ENCODE measurements around the gene AAGAB.

Gene AAGAB

GRCh38 chr15:67171471-67171870, 83.0 kb downstream of the AAGAB start:
- no peak for DNase-seq (ENCODE audit: low spot score)

- DNase-seq (ENCODE audit: low spot score), result peak; percentile 49
These were observed 84.1 kb downstream of the AAGAB start for GRCh38 chr15:67170143-67170925.

- no peak for DNase-seq (ENCODE audit: low spot score)
These were observed 85.8 kb downstream of the AAGAB start for GRCh38 chr15:67168694-67169093.

GRCh38 chr15:67167091-67167490, 87.4 kb downstream of the AAGAB start:
- DNase-seq (ENCODE audit: low spot score), result peak; percentile 58

- DNase-seq (ENCODE audit: low spot score), result peak; percentile 53
These were observed 88.0 kb downstream of the AAGAB start for GRCh38 chr15:67166280-67167009.

- peak; percentile 60 for DNase-seq (ENCODE audit: low spot score)
These were observed 88.9 kb downstream of the AAGAB start for GRCh38 chr15:67165254-67166253.

GRCh38 chr15:67164811-67165253, 89.6 kb downstream of the AAGAB start:
- peak; percentile 64 for DNase-seq (ENCODE audit: low spot score)

- no peak for DNase-seq (ENCODE audit: low spot score)
These were observed 90.1 kb downstream of the AAGAB start for GRCh38 chr15:67164401-67164791.

GRCh38 chr15:67163180-67163579, 91.3 kb downstream of the AAGAB start:
- no peak for DNase-seq (ENCODE audit: low spot score)

- DNase-seq (ENCODE audit: low spot score), result peak; percentile 41
These were observed 92.6 kb downstream of the AAGAB start for GRCh38 chr15:67161881-67162280.

GRCh38 chr15:67161412-67161811, 93.0 kb downstream of the AAGAB start:
- peak; percentile 40 for DNase-seq (ENCODE audit: low spot score)

GRCh38 chr15:67158367-67158766, 96.1 kb downstream of the AAGAB start:
- peak; percentile 14 for DNase-seq (ENCODE audit: low spot score)

GRCh38 chr15:67157521-67158252, 96.8 kb downstream of the AAGAB start:
- DNase-seq (ENCODE audit: low spot score), result peak; percentile 53

- DNase-seq (ENCODE audit: low spot score), result no peak
These were observed 97.6 kb downstream of the AAGAB start for GRCh38 chr15:67156834-67157233.

- peak; percentile 47 for DNase-seq (ENCODE audit: low spot score)
These were observed 98.0 kb downstream of the AAGAB start for GRCh38 chr15:67156426-67156825.

- DNase-seq (ENCODE audit: low spot score), result peak; percentile 20
These were observed 100.2 kb downstream of the AAGAB start for GRCh38 chr15:67154249-67154648.

GRCh38 chr15:67153044-67153443, 101.4 kb downstream of the AAGAB start:
- DNase-seq (ENCODE audit: low spot score), result peak; percentile 3

GRCh38 chr15:67152429-67152828, 102.0 kb downstream of the AAGAB start:
- DNase-seq (ENCODE audit: low spot score), result peak; percentile 6

Data from left forelimb (tissue), 1 donor.